Measurements from ENCODE around the gene TRIM14. TPM values are rescaled to one million over a fixed set of nuclear protein-coding genes. Genes with fewer than 3 reads are reported as not detected.
A peak's percentile ranks its signal among the peaks of the same experiment; 100 is the strongest.

The TRIM14 gene
- 3.8 TPM for polyA plus RNA-seq (2013, experiment 1 of 2)
- polyA plus RNA-seq (2013, experiment 2 of 2): 4.2 TPM

GRCh38 chr9:98118640-98119601 is at the start of gene TRIM14:
TSS of gene TRIM14 (minus strand) at chr9:98119222. CDS start at chr9:98119188, 34 bp downstream.
- peaks cover 3% of the 10 kb centered on the region for H3K36me3 ChIP-seq (ENCODE audit: control insufficient read depth, insufficient read depth, low read length)
- no peak within 1 kb of the TSS for H3K27ac ChIP-seq (ENCODE audit: low read depth, low read length, severe bottlenecking)
- H3K4me3 ChIP-seq (ENCODE audit: extremely low read depth, insufficient read depth, low read length, poor library complexity, severe bottlenecking): peak within 1 kb of the TSS; percentile 45
- WGBS, 2 experiments (ENCODE audit: insufficient coverage in 2 of 2): 6 to 8% methylated on average over 50 to 60 of the region's 71 CpGs
- H3K4me1 ChIP-seq (ENCODE audit: control insufficient read depth, insufficient read depth, low read length, poor library complexity, severe bottlenecking): no peaks in the 10 kb centered on the region
- no peaks in the 10 kb centered on the region for H3K9me3 ChIP-seq (ENCODE audit: control insufficient read depth, low read length)

- 91 to 100% methylated on average over 2 to 3 of the region's 3 CpGs for WGBS, 2 experiments (ENCODE audit: insufficient coverage in 2 of 2)
- Histone ChIP-seq H3K4me1 (ENCODE audit: control insufficient read depth, insufficient read depth, low read length, poor library complexity, severe bottlenecking) (peaks cover 44% of the 10 kb centered on the region), H3K9me3 (ENCODE audit: control insufficient read depth, low read length) (no peaks in the 10 kb centered on the region), H3K36me3 (ENCODE audit: control insufficient read depth, insufficient read depth, low read length) (no peaks in the 10 kb centered on the region), H3K27ac (ENCODE audit: low read depth, low read length, severe bottlenecking) (no peak overlapping the region), H3K4me3 (ENCODE audit: extremely low read depth, insufficient read depth, low read length, poor library complexity, severe bottlenecking) (no peak overlapping the region)
Observed at GRCh38 chr9:98168153-98168780, 49.2 kb upstream of the TRIM14 start.

- Histone ChIP-seq H3K36me3 (ENCODE audit: control insufficient read depth, insufficient read depth, low read length) (no peaks in the 10 kb centered on the region), H3K27ac (ENCODE audit: low read depth, low read length, severe bottlenecking) (no peak overlapping the region), H3K4me3 (ENCODE audit: extremely low read depth, insufficient read depth, low read length, poor library complexity, severe bottlenecking) (no peak overlapping the region), H3K4me1 (ENCODE audit: control insufficient read depth, insufficient read depth, low read length, poor library complexity, severe bottlenecking) (peaks cover 18% of the 10 kb centered on the region), H3K9me3 (ENCODE audit: control insufficient read depth, low read length) (no peaks in the 10 kb centered on the region)
- WGBS, 2 experiments (ENCODE audit: insufficient coverage in 2 of 2): 89 to 93% methylated on average over 7 of the region's 7 CpGs
Observed at GRCh38 chr9:98164912-98165311, 45.9 kb upstream of the TRIM14 start.

- Histone ChIP-seq H3K9me3 (ENCODE audit: control insufficient read depth, low read length) (no peaks in the 10 kb centered on the region), H3K4me1 (ENCODE audit: control insufficient read depth, insufficient read depth, low read length, poor library complexity, severe bottlenecking) (no peaks in the 10 kb centered on the region), H3K36me3 (ENCODE audit: control insufficient read depth, insufficient read depth, low read length) (no peaks in the 10 kb centered on the region), H3K27ac (ENCODE audit: low read depth, low read length, severe bottlenecking) (no peak overlapping the region), H3K4me3 (ENCODE audit: extremely low read depth, insufficient read depth, low read length, poor library complexity, severe bottlenecking) (no peak overlapping the region)
- WGBS, 2 experiments (ENCODE audit: insufficient coverage in 2 of 2): 90 to 98% methylated on average over 10 to 12 of the region's 12 CpGs
Observed at GRCh38 chr9:98162613-98163012, 43.6 kb upstream of the TRIM14 start.

GRCh38 chr9:98161851-98162250 is 42.8 kb upstream of the TRIM14 start:
- WGBS, 2 experiments (ENCODE audit: insufficient coverage in 2 of 2): 92 to 94% methylated on average over 4 of the region's 4 CpGs
- no peak overlapping the region for H3K27ac ChIP-seq (ENCODE audit: low read depth, low read length, severe bottlenecking)
- H3K9me3 ChIP-seq (ENCODE audit: control insufficient read depth, low read length): no peaks in the 10 kb centered on the region
- H3K4me3 ChIP-seq (ENCODE audit: extremely low read depth, insufficient read depth, low read length, poor library complexity, severe bottlenecking): no peak overlapping the region
- no peaks in the 10 kb centered on the region for H3K4me1 ChIP-seq (ENCODE audit: control insufficient read depth, insufficient read depth, low read length, poor library complexity, severe bottlenecking)
- peaks cover 6% of the 10 kb centered on the region for H3K36me3 ChIP-seq (ENCODE audit: control insufficient read depth, insufficient read depth, low read length)

- no peak overlapping the region for H3K4me3 ChIP-seq (ENCODE audit: extremely low read depth, insufficient read depth, low read length, poor library complexity, severe bottlenecking)
- no peaks in the 10 kb centered on the region for H3K9me3 ChIP-seq (ENCODE audit: control insufficient read depth, low read length)
- peaks cover 13% of the 10 kb centered on the region for H3K36me3 ChIP-seq (ENCODE audit: control insufficient read depth, insufficient read depth, low read length)
- H3K4me1 ChIP-seq (ENCODE audit: control insufficient read depth, insufficient read depth, low read length, poor library complexity, severe bottlenecking): no peaks in the 10 kb centered on the region
- WGBS, 2 experiments (ENCODE audit: insufficient coverage in 2 of 2): 90 to 93% methylated on average over 6 of the region's 6 CpGs
- no peak overlapping the region for H3K27ac ChIP-seq (ENCODE audit: low read depth, low read length, severe bottlenecking)
Observed at GRCh38 chr9:98159790-98160189, 40.8 kb upstream of the TRIM14 start.

- H3K9me3 ChIP-seq (ENCODE audit: control insufficient read depth, low read length): no peaks in the 10 kb centered on the region
- WGBS, 2 experiments (ENCODE audit: insufficient coverage in 2 of 2): 80 to 93% methylated on average over 5 of the region's 5 CpGs
- no peaks in the 10 kb centered on the region for H3K4me1 ChIP-seq (ENCODE audit: control insufficient read depth, insufficient read depth, low read length, poor library complexity, severe bottlenecking)
- H3K4me3 ChIP-seq (ENCODE audit: extremely low read depth, insufficient read depth, low read length, poor library complexity, severe bottlenecking): no peak overlapping the region
- H3K27ac ChIP-seq (ENCODE audit: low read depth, low read length, severe bottlenecking): no peak overlapping the region
- H3K36me3 ChIP-seq (ENCODE audit: control insufficient read depth, insufficient read depth, low read length): peaks cover 14% of the 10 kb centered on the region
Observed at GRCh38 chr9:98159301-98159700, 40.3 kb upstream of the TRIM14 start.

GRCh38 chr9:98158071-98158831 is 39.2 kb upstream of the TRIM14 start:
- H3K36me3 ChIP-seq (ENCODE audit: control insufficient read depth, insufficient read depth, low read length): peaks cover 14% of the 10 kb centered on the region
- no peak overlapping the region for H3K4me3 ChIP-seq (ENCODE audit: extremely low read depth, insufficient read depth, low read length, poor library complexity, severe bottlenecking)
- H3K9me3 ChIP-seq (ENCODE audit: control insufficient read depth, low read length): no peaks in the 10 kb centered on the region
- H3K4me1 ChIP-seq (ENCODE audit: control insufficient read depth, insufficient read depth, low read length, poor library complexity, severe bottlenecking): no peaks in the 10 kb centered on the region
- 88 to 93% methylated on average over 2 to 3 of the region's 4 CpGs for WGBS, 2 experiments (ENCODE audit: insufficient coverage in 2 of 2)
- no peak overlapping the region for H3K27ac ChIP-seq (ENCODE audit: low read depth, low read length, severe bottlenecking)

- H3K36me3 ChIP-seq (ENCODE audit: control insufficient read depth, insufficient read depth, low read length): peaks cover 18% of the 10 kb centered on the region
- no peak overlapping the region for H3K27ac ChIP-seq (ENCODE audit: low read depth, low read length, severe bottlenecking)
- no peak overlapping the region for H3K4me3 ChIP-seq (ENCODE audit: extremely low read depth, insufficient read depth, low read length, poor library complexity, severe bottlenecking)
- H3K9me3 ChIP-seq (ENCODE audit: control insufficient read depth, low read length): no peaks in the 10 kb centered on the region
- H3K4me1 ChIP-seq (ENCODE audit: control insufficient read depth, insufficient read depth, low read length, poor library complexity, severe bottlenecking): no peaks in the 10 kb centered on the region
- WGBS, 2 experiments (ENCODE audit: insufficient coverage in 2 of 2): 90 to 98% methylated on average over 6 to 8 of the region's 10 CpGs
Observed at GRCh38 chr9:98157372-98157771, 38.4 kb upstream of the TRIM14 start.

- 80% methylated on average over 1 of the region's 2 CpGs; no CpG with 5 or more reads in 1 of the 2 experiments for WGBS, 2 experiments (ENCODE audit: insufficient coverage in 2 of 2)
- peaks cover 20% of the 10 kb centered on the region for H3K36me3 ChIP-seq (ENCODE audit: control insufficient read depth, insufficient read depth, low read length)
- no peaks in the 10 kb centered on the region for H3K9me3 ChIP-seq (ENCODE audit: control insufficient read depth, low read length)
- no peak overlapping the region for H3K4me3 ChIP-seq (ENCODE audit: extremely low read depth, insufficient read depth, low read length, poor library complexity, severe bottlenecking)
- H3K4me1 ChIP-seq (ENCODE audit: control insufficient read depth, insufficient read depth, low read length, poor library complexity, severe bottlenecking): no peaks in the 10 kb centered on the region
- H3K27ac ChIP-seq (ENCODE audit: low read depth, low read length, severe bottlenecking): no peak overlapping the region
Observed at GRCh38 chr9:98154678-98155077, 35.7 kb upstream of the TRIM14 start.

Measured in mesodermal cell (in vitro differentiated cells).